ENCODE measurements around the gene ID4.

DNA sequence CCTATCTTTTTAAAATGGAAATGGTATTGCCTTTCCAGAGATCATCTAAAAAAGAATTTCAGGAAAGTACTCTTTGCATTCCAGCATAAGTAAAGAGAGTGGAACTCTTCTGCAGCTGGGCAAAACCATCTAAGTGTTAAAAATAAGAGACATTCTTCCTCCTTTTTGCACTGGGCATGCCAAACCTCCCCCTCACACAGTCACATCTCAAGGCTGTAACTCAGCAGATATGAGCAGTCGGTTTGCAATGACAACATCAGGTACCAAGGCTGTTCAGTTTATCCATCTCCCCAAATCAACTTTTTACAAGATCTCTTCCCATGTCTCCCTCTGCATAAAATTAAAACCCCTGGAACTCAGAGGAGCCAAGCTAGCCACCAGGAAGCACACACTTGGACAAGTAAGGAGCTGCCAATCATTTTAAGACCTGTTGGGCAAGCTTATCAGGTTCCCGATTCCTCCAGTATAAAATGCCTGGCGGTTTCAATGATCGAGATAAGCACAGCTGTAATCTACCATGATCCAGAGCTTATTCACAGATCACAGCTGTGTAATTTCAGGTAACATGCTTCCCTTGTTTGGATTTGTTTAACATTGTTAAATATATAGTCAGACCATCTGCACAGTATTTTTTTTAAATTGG lies 23.2 kb downstream of the ID4 start:
- TF ChIP-seq, protein P1, sequence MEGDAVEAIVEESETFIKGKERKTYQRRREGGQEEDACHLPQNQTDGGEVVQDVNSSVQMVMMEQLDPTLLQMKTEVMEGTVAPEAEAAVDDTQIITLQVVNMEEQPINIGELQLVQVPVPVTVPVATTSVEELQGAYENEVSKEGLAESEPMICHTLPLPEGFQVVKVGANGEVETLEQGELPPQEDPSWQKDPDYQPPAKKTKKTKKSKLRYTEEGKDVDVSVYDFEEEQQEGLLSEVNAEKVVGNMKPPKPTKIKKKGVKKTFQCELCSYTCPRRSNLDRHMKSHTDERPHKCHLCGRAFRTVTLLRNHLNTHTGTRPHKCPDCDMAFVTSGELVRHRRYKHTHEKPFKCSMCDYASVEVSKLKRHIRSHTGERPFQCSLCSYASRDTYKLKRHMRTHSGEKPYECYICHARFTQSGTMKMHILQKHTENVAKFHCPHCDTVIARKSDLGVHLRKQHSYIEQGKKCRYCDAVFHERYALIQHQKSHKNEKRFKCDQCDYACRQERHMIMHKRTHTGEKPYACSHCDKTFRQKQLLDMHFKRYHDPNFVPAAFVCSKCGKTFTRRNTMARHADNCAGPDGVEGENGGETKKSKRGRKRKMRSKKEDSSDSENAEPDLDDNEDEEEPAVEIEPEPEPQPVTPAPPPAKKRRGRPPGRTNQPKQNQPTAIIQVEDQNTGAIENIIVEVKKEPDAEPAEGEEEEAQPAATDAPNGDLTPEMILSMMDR (IDR thresholded peaks at IDR 0.05; ENCODE audit: low read depth, low read length, poor library complexity, severe bottlenecking) = no peak
- TF ChIP-seq EZH2phosphoT487 (IDR thresholded peaks at IDR 0.05; ENCODE audit: borderline replicate concordance, low read length) = no peak
